Frontal cortex (tissue), 4 donors: ENCODE results near the gene BCR. TPM values are rescaled to one million over a fixed set of nuclear protein-coding genes. Genes with fewer than 3 reads are reported as not detected.
"Not testable (repeated sequence)": the region's sequence is repeated elsewhere in the genome, so short reads cannot be mapped to it uniquely, and the experiment has no call there.

Source experiments
- DNase-seq, 2 donors: peaks; one replicate each; pipeline ENCODE4 v3.0.0; 2012; ENCODE audit warnings: low spot score in 2 of 2
- FAIRE-seq: peaks from 2 replicates; lab custom pipeline; 2012; peaks lifted over from hg19 to GRCh38; lab: Jason Lieb, UNC
- total RNA-seq: library from RNA; depleted of rRNA; stranded (reverse); fragments of >200 nt; gene quantifications from one replicate; pipeline ENCODE4 v1.2.3, GENCODE V29; 2014
- donor health status: control.
- donor health status: control.
- donor health status: control.

BCR gene
- 46.1 TPM for total RNA-seq

DNA sequence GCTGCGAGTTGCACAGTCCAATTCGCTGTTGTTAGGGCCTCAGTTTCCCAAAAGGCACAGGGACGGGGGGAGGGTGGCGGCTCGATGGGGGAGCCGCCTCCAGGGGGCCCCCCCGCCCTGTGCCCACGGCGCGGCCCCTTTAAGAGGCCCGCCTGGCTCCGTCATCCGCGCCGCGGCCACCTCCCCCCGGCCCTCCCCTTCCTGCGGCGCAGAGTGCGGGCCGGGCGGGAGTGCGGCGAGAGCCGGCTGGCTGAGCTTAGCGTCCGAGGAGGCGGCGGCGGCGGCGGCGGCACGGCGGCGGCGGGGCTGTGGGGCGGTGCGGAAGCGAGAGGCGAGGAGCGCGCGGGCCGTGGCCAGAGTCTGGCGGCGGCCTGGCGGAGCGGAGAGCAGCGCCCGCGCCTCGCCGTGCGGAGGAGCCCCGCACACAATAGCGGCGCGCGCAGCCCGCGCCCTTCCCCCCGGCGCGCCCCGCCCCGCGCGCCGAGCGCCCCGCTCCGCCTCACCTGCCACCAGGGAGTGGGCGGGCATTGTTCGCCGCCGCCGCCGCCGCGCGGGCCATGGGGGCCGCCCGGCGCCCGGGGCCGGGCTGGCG is at the start of gene BCR:
BCR (plus strand) TSS at position 209 of the 592 bp plus-strand sequence. CDS start 452 bp downstream, outside the sequence.
- no peak for FAIRE-seq
- DNase-seq, result peak; percentile 93 to 94

GRCh38 chr22:23130697-23131096 is 49.6 kb upstream of the BCR start:
- DNase-seq (no peak), FAIRE-seq (no peak)

DNA sequence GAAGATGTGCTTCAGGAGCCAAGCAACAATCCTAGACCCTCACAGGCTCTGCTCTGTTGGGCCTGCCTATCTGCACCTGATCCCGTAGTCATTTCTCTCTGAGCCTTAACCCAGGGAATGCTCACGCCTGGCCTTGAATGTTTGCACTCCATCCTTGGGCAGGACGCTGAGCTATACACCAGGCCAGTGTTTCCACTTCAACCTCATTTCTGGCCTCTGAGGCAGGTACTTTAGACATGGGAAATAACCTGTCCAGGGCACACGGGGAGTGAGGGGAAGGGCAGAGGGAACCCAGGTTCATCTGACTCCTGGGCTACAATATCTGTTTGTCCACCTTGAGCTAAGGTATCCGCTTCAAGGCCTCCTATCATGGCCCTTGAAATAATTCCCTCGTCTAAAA is 48.4 kb upstream of the BCR start:
- DNase-seq (no peak), FAIRE-seq (no peak)

- DNase-seq (no peak), FAIRE-seq (no peak)
These were observed 47.8 kb upstream of the BCR start for GRCh38 chr22:23132376-23133091.

DNA sequence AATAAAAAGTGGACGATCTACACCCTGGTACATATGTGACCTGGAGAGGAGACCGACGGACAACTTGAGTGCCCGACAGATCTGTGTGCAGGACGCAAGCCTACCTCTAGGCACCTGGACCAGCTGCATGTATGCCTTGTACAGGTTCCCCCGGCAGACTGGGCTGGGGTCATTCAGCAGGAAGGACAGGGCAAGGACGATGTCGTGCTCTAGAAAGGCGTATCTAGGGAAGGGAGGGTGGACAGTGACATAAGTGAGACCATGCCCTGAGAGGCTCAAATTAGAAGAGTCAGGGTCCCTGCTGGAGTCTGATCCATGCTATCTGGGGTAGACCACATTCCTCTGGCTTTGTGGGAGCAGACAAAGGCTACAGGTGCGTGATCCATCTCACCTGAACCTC is 46.4 kb upstream of the BCR start:
- FAIRE-seq, result no peak
- no peak for DNase-seq

GRCh38 chr22:23136991-23137390 is 43.3 kb upstream of the BCR start:
- DNase-seq, FAIRE-seq: not testable (repeated sequence)

- FAIRE-seq (no peak), DNase-seq (no peak)
These were observed 42.8 kb upstream of the BCR start for GRCh38 chr22:23137468-23137867.

- DNase-seq, result no peak
- FAIRE-seq, result no peak
These were observed 42.3 kb upstream of the BCR start for GRCh38 chr22:23137905-23138561.

GRCh38 chr22:23138584-23139435 is 41.5 kb upstream of the BCR start:
- no peak for FAIRE-seq

DNA sequence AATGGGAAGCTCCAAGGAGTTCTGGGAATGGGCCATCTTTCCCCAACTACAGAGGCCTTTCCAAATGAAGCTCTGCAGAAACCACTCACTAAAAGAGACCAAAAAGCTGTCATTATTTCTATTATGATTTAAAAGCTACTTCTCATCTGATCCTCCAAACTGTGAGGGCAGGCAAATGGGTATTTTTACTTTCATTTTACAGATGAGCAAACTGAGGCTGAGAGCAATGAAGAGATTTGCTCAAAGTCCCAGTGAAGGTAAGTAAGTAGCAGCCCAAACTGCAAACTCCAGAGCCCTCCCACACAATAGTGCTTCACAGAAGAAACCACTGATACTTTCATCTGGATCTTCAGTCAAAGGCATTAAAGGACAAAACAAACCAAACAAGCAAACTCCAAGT is 39.9 kb upstream of the BCR start:
- no peak for DNase-seq
- no peak for FAIRE-seq

More at GRCh38 chr22:23138584-23139435, 41.5 kb upstream of the BCR start:
- DNase-seq, result no peak

DNA sequence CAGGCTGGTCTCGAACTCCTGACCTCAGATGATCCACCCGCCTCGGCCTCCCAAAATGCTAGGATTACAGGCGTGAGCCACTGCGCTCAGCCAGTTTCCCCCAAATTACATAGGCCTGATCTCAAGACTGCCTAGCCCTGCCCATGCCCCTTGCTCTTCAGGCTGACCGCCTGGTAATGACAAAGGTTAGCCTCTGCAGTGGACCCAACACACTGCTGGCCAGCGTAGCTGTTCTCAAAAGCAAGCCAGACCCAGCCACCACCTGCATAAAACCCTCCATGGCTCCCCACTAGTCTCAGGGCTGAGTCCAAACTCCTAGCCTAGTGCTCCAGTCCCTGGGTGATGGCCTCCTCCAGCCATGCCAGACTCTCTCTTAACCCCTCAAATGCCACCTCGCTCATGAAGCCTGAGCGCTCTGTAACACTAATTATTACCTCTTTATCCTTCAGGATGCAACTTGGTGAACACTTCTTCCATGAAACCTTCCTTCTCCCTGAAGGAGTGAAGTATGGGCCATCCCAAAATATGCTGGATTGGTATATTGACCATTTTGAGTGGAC is 37.7 kb upstream of the BCR start:
- no peak for DNase-seq
- no peak for FAIRE-seq

GRCh38 chr22:23143119-23143518 is 37.2 kb upstream of the BCR start:
- DNase-seq (no peak), FAIRE-seq (no peak)

GRCh38 chr22:23144432-23144831 is 35.9 kb upstream of the BCR start:
- FAIRE-seq, result no peak

GRCh38 chr22:23144932-23145877 is 35.1 kb upstream of the BCR start, which contains the start of gene RAB36:
Gene RAB36 (plus strand): TSS chr22:23145477. CDS start chr22:23146617, 1,140 bp downstream.
- peak; percentile 82 to 95 for DNase-seq
- FAIRE-seq, result no peak

More at GRCh38 chr22:23144432-23144831, 35.9 kb upstream of the BCR start:
- DNase-seq, result no peak

DNA sequence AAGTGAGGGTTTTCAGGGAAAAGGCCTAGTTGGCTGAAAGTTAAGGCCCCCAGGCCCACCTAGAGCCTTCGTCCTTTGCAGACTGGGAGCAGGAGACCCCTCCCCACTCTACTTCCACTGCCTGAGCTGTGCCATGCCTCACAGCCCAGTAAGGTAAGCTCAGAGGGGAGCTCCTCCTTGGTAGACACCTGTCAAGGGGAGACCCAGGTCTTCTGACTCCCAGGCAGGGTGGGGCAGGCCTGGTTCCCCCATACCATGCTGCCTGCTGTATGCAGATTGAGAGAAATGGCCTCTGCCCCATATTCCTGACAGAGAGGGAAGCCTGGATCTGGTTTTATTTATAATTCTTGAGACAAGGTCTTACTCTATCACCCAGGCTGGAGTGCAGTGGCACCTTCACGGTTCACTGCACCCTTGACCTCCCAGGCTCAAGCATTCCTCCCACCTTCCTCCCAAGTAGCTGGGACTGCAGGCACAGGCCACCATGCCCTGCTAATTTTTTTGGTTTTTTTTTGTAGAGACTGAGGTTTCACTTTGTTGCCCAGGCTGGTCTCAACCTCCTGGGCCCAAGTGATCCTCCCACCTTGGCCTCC is 34.3 kb upstream of the BCR start:
- FAIRE-seq (no peak), DNase-seq (no peak)

DNA sequence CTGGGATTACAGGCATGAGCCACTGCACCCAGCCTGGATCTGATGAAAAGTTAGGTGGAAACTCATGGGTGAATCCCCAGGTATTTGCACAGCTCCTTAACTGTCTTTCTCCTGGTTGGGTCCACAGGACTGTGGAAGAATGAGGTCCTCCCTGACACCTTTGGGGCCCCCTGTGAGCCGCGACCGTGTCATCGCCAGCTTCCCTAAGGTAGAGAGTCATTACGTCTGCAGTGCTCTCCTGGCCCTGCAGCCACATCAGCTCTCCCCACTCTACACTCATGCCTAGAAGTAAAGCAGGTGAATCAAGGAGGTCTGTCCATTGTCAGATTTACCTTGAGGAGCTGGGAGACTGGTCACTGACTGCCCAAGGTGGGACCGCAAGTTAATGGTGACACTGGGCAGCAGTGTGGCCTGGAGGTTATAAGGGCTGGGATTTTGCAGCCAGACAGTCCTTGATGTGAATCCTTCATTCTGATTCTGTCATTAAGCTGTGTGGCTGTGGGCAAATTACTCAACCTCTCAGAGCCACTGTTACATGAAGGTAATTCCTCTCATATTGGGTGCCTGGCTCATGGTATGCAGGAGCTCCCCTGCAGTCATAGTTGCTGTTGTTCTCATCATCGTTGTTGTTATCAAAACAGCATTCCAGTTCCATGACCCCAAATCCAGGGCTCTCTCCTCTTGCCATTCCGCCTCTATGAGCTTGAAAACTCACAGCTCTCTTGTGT is 33.7 kb upstream of the BCR start:
- DNase-seq (no peak), FAIRE-seq (no peak)

DNA sequence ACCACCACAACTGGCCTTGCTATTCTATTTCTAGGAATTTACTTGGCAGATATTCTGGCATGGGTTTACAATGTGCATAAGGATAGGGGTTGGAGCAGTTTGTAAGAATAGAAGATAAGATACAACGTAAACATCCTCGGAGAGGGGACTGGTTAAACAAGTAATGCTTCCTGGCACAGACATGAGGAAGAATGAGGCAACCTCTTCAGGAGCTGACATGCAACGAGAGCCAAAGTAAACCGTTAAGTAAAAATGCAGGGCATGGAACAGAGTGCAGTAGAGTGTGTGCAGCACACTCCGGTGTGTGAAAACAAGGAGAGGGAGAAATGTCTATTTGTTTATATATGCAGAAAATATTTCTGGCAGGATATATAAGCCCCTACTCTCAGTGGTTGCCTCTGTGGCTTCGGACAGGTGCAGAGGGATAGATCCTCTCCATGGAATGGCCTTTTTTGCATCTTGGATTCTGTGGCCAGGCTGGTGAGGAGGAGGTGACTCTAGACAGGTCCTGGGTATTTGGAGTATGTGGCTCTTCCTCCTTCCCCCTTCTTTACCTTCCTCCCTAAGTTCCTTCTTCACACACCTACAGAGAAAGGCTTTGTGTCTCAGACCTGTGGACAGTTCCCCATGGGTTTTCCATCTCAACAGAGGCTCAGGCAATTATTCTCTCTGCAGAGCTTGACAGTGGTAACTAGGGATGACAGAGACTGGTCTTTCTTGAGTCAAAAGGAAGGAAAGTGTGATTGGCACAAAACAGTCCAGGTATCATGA is 32.5 kb upstream of the BCR start:
- no peak for DNase-seq
- no peak for FAIRE-seq
